ENCODE results near the gene CFAP20DC. TPM values are rescaled to one million over a fixed set of nuclear protein-coding genes. Genes with fewer than 3 reads are reported as not detected.

The CFAP20DC gene
- total RNA-seq, 4 donors from 2014 or later = 0.13 to 1.6 (median 0.35) TPM; not detected in 1

- TF ChIP-seq EP300 (IDR thresholded peaks at IDR 0.05) (no peak), POLR2AphosphoS5 (IDR thresholded peaks at IDR 0.05) (no peak), POLR2A (IDR thresholded peaks at IDR 0.05) (no peak)
- TF ChIP-seq, protein P1, sequence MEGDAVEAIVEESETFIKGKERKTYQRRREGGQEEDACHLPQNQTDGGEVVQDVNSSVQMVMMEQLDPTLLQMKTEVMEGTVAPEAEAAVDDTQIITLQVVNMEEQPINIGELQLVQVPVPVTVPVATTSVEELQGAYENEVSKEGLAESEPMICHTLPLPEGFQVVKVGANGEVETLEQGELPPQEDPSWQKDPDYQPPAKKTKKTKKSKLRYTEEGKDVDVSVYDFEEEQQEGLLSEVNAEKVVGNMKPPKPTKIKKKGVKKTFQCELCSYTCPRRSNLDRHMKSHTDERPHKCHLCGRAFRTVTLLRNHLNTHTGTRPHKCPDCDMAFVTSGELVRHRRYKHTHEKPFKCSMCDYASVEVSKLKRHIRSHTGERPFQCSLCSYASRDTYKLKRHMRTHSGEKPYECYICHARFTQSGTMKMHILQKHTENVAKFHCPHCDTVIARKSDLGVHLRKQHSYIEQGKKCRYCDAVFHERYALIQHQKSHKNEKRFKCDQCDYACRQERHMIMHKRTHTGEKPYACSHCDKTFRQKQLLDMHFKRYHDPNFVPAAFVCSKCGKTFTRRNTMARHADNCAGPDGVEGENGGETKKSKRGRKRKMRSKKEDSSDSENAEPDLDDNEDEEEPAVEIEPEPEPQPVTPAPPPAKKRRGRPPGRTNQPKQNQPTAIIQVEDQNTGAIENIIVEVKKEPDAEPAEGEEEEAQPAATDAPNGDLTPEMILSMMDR (IDR thresholded peaks at IDR 0.05) = no peak
- Histone ChIP-seq H3K27me3 (no peaks in the 10 kb centered on the region), H3K27ac (no peak overlapping the region), H3K4me1 (no peaks in the 10 kb centered on the region), H3K36me3 (no peaks in the 10 kb centered on the region), H3K4me3 (no peak overlapping the region), H3K9me3 (no peaks in the 10 kb centered on the region)
- 69 to 88% methylated on average over 2 of the region's 2 CpGs for WGBS, 2 donors (ENCODE audit: low coverage in 1 of 2)
- no peak for ATAC-seq
Observed at GRCh38 chr3:59043391-59043790, 6.4 kb downstream of the CFAP20DC start.

DNA sequence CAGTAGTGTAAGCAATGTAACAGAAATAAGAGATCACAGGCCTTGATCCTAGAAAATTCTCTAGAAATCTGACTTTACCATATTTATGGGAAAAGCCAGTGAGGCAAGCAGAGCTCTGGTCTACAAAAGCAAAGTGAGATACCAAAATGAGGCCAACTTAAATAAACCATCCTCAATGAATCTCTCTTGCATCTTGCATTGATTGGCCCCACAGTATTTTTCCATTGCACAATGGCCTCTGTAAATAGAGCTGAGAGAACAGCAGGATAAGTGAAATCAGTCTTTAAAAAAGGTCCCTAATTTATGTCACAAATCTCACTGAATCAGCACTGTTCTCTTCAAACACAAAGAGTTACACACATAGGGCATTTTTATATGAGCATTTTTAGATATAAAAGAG, 8.9 kb downstream of the CFAP20DC start:
- no peak overlapping the region for H3K27ac ChIP-seq
- no peaks in the 10 kb centered on the region for H3K9me3 ChIP-seq
- H3K27me3 ChIP-seq = no peaks in the 10 kb centered on the region
- H3K4me3 ChIP-seq = no peak overlapping the region
- TF ChIP-seq POLR2AphosphoS5 (IDR thresholded peaks at IDR 0.05) (no peak), POLR2A (IDR thresholded peaks at IDR 0.05) (no peak), EP300 (IDR thresholded peaks at IDR 0.05) (no peak)
- TF ChIP-seq, protein P1 (IDR thresholded peaks at IDR 0.05) = no peak
- H3K36me3 ChIP-seq = no peaks in the 10 kb centered on the region
- no peaks in the 10 kb centered on the region for H3K4me1 ChIP-seq
- ATAC-seq = no peak

- 67 to 80% methylated on average over 1 of the region's 1 CpG for WGBS, 2 donors (ENCODE audit: low coverage in 1 of 2)
- Histone ChIP-seq H3K27ac (no peak overlapping the region), H3K4me1 (no peaks in the 10 kb centered on the region), H3K36me3 (no peaks in the 10 kb centered on the region), H3K9me3 (no peaks in the 10 kb centered on the region), H3K27me3 (no peaks in the 10 kb centered on the region), H3K4me3 (no peak overlapping the region)
- TF ChIP-seq POLR2AphosphoS5 (IDR thresholded peaks at IDR 0.05) = no peak
- TF ChIP-seq, protein P1 (IDR thresholded peaks at IDR 0.05) = no peak
- no peak for TF ChIP-seq POLR2A (IDR thresholded peaks at IDR 0.05)
- no peak for TF ChIP-seq EP300 (IDR thresholded peaks at IDR 0.05)
- no peak for ATAC-seq
Observed at GRCh38 chr3:59027607-59028006, 22.2 kb downstream of the CFAP20DC start.

- Histone ChIP-seq H3K27me3 (no peaks in the 10 kb centered on the region), H3K4me1 (no peaks in the 10 kb centered on the region), H3K9me3 (no peaks in the 10 kb centered on the region), H3K4me3 (no peak overlapping the region), H3K36me3 (no peaks in the 10 kb centered on the region), H3K27ac (no peak overlapping the region)
- ATAC-seq = no peak
- no peak for TF ChIP-seq POLR2AphosphoS5 (IDR thresholded peaks at IDR 0.05)
- TF ChIP-seq EP300 (IDR thresholded peaks at IDR 0.05) = no peak
- TF ChIP-seq, protein P1 (IDR thresholded peaks at IDR 0.05) = no peak
- WGBS, 2 donors (ENCODE audit: low coverage in 1 of 2) = 64 to 65% methylated on average over 3 of the region's 3 CpGs
Observed at GRCh38 chr3:59023612-59024011, 26.2 kb downstream of the CFAP20DC start.

DNA sequence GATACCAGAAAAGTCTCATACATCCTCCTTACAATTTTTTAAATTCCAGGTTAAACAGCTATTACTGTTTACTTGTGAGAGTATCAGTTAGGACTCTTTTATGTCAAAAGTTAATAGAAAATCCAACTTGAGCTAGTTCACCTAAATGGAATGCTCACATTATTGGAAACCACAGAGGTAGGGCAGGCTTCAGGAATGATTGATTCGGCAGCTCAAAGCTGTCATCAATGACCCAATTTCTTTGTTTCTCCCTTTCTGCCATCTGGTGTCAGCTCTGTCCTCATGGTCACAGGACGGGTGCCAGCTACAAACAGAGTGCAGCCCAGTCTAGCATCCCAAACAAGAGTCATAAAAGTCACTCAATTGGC, 32.2 kb downstream of the CFAP20DC start:
- Histone ChIP-seq H3K27me3 (no peaks in the 10 kb centered on the region), H3K4me3 (no peak overlapping the region), H3K36me3 (no peaks in the 10 kb centered on the region), H3K4me1 (no peaks in the 10 kb centered on the region), H3K27ac (no peak overlapping the region), H3K9me3 (no peaks in the 10 kb centered on the region)
- WGBS, 2 donors (ENCODE audit: low coverage in 1 of 2) = 42 to 86% methylated on average over 2 of the region's 2 CpGs
- TF ChIP-seq EP300 (IDR thresholded peaks at IDR 0.05) (no peak), POLR2A (IDR thresholded peaks at IDR 0.05) (no peak), POLR2AphosphoS5 (IDR thresholded peaks at IDR 0.05) (no peak)
- TF ChIP-seq, protein P1 (IDR thresholded peaks at IDR 0.05) = no peak
- no peak for ATAC-seq

All from gastroesophageal sphincter (tissue), 4 donors.